TTC549 (cell line): ENCODE results near the gene GSTT2.
"Not testable (repeated sequence)": the region's sequence is repeated elsewhere in the genome, so short reads cannot be mapped to it uniquely, and the experiment has no call there.

Source experiments
- FAIRE-seq: peaks from 2 replicates; lab custom pipeline; 2012; peaks lifted over from hg19 to GRCh38; lab: Jason Lieb, UNC

GSTT2 gene

GRCh38 chr22:23979557-23980240 lies at the start of gene GSTT2:
GSTT2 (plus strand) TSS chr22:23980134.
- not testable (repeated sequence) for FAIRE-seq

GRCh38 chr22:23938328-23939016 lies 41.5 kb upstream of the GSTT2 start:
- FAIRE-seq = no peak

GRCh38 chr22:23939017-23939357 lies 40.9 kb upstream of the GSTT2 start:
- no peak for FAIRE-seq

GRCh38 chr22:23940166-23940565 lies 39.8 kb upstream of the GSTT2 start:
- FAIRE-seq = not testable (repeated sequence)

- not testable (repeated sequence) for FAIRE-seq
Observed at GRCh38 chr22:23947391-23947790, 32.5 kb upstream of the GSTT2 start.

- FAIRE-seq = not testable (repeated sequence)
Observed at GRCh38 chr22:23949764-23950163, 30.2 kb upstream of the GSTT2 start.

- FAIRE-seq = not testable (repeated sequence)
Observed at GRCh38 chr22:23951383-23951782, 28.6 kb upstream of the GSTT2 start.

GRCh38 chr22:23952794-23953405 lies 27.0 kb upstream of the GSTT2 start:
- FAIRE-seq = not testable (repeated sequence)

- FAIRE-seq = not testable (repeated sequence)
Observed at GRCh38 chr22:23953485-23953884, 26.4 kb upstream of the GSTT2 start.

- FAIRE-seq = not testable (repeated sequence)
Observed at GRCh38 chr22:23954193-23954990, 25.5 kb upstream of the GSTT2 start.

GRCh38 chr22:23954991-23955305 lies 25.0 kb upstream of the GSTT2 start:
- FAIRE-seq = not testable (repeated sequence)

GRCh38 chr22:23955886-23956285 lies 24.0 kb upstream of the GSTT2 start:
- not testable (repeated sequence) for FAIRE-seq

GRCh38 chr22:23956301-23956900 lies 23.5 kb upstream of the GSTT2 start:
- FAIRE-seq = not testable (repeated sequence)

- FAIRE-seq = not testable (repeated sequence)
Observed at GRCh38 chr22:23961084-23961771, 18.7 kb upstream of the GSTT2 start, which contains the start of gene GSTT2B. GSTT2B (minus strand) TSS chr22:23961195; CDS start chr22:23961131, 64 bp downstream.

- not testable (repeated sequence) for FAIRE-seq
Observed at GRCh38 chr22:23966094-23966493, 13.8 kb upstream of the GSTT2 start.

GRCh38 chr22:23966568-23966967 lies 13.4 kb upstream of the GSTT2 start, which contains the start of gene DDTL:
DDTL (plus strand) TSS chr22:23966888; CDS start chr22:23966915, 27 bp downstream.
- not testable (repeated sequence) for FAIRE-seq

- no peak for FAIRE-seq
Observed at GRCh38 chr22:23969071-23969470, 10.9 kb upstream of the GSTT2 start.

- no peak for FAIRE-seq
Observed at GRCh38 chr22:23970201-23970641, 9.7 kb upstream of the GSTT2 start.

GRCh38 chr22:23970816-23971486 lies 9.0 kb upstream of the GSTT2 start:
- no peak for FAIRE-seq

- not testable (repeated sequence) for FAIRE-seq
Observed at GRCh38 chr22:23971927-23972326, 8.0 kb upstream of the GSTT2 start.

GRCh38 chr22:23974345-23974744 lies 5.6 kb upstream of the GSTT2 start, which contains the start of gene DDT:
DDT (minus strand) TSS chr22:23974441; CDS start chr22:23974414, 27 bp downstream.
- FAIRE-seq = not testable (repeated sequence)
